ENCODE measurements around the gene NFKBIL1.
"Not testable (repeated sequence)": the region's sequence is repeated elsewhere in the genome, so short reads cannot be mapped to it uniquely, and the experiment has no call there.

Gene NFKBIL1

GRCh38 chr6:31590691-31591090 is 43.3 kb downstream of the NFKBIL1 start:
- H3K4me3 ChIP-seq (ENCODE audit: low read depth, low read length); H3K9ac ChIP-seq (ENCODE audit: low read depth, low read length); H3K36me3 ChIP-seq (ENCODE audit: control insufficient read depth, insufficient read depth, low read length); H3K9me3 ChIP-seq (ENCODE audit: control insufficient read depth, insufficient read depth, low read length); H3K27me3 ChIP-seq (ENCODE audit: control insufficient read depth, insufficient read depth, low read length); H3K4me1 ChIP-seq (ENCODE audit: control insufficient read depth, insufficient read depth, low read length): not testable (repeated sequence)

- Histone ChIP-seq H3K36me3 (ENCODE audit: control insufficient read depth, insufficient read depth, low read length) (no peaks in the 10 kb centered on the region), H3K27me3 (ENCODE audit: control insufficient read depth, insufficient read depth, low read length) (no peaks in the 10 kb centered on the region), H3K4me1 (ENCODE audit: control insufficient read depth, insufficient read depth, low read length) (no peaks in the 10 kb centered on the region), H3K9me3 (ENCODE audit: control insufficient read depth, insufficient read depth, low read length) (no peaks in the 10 kb centered on the region), H3K9ac (ENCODE audit: low read depth, low read length) (no peak overlapping the region), H3K4me3 (ENCODE audit: low read depth, low read length) (no peak overlapping the region)
Measured at GRCh38 chr6:31592396-31592771, 45.0 kb downstream of the NFKBIL1 start.

- H3K4me1 ChIP-seq (ENCODE audit: control insufficient read depth, insufficient read depth, low read length), result no peaks in the 10 kb centered on the region
- no peaks in the 10 kb centered on the region for H3K36me3 ChIP-seq (ENCODE audit: control insufficient read depth, insufficient read depth, low read length)
- no peak overlapping the region for H3K9ac ChIP-seq (ENCODE audit: low read depth, low read length)
- no peaks in the 10 kb centered on the region for H3K9me3 ChIP-seq (ENCODE audit: control insufficient read depth, insufficient read depth, low read length)
- no peaks in the 10 kb centered on the region for H3K27me3 ChIP-seq (ENCODE audit: control insufficient read depth, insufficient read depth, low read length)
- H3K4me3 ChIP-seq (ENCODE audit: low read depth, low read length), result no peak overlapping the region
Measured at GRCh38 chr6:31597006-31597405, 49.6 kb downstream of the NFKBIL1 start.

GRCh38 chr6:31607317-31607716 is 59.9 kb downstream of the NFKBIL1 start:
- Histone ChIP-seq H3K9ac (ENCODE audit: low read depth, low read length) (no peak overlapping the region), H3K9me3 (ENCODE audit: control insufficient read depth, insufficient read depth, low read length) (no peaks in the 10 kb centered on the region), H3K27me3 (ENCODE audit: control insufficient read depth, insufficient read depth, low read length) (no peaks in the 10 kb centered on the region), H3K4me1 (ENCODE audit: control insufficient read depth, insufficient read depth, low read length) (no peaks in the 10 kb centered on the region), H3K4me3 (ENCODE audit: low read depth, low read length) (no peak overlapping the region), H3K36me3 (ENCODE audit: control insufficient read depth, insufficient read depth, low read length) (no peaks in the 10 kb centered on the region)
